B cell (primary cell): ENCODE measurements around the gene CIBAR2. TPM values are rescaled to one million over a fixed set of nuclear protein-coding genes. Genes with fewer than 3 reads are reported as not detected.

Experiments used
- ATAC-seq: fragments of 200-7000 bp; cut with Tn5 transposase; one replicate; pipeline ENCODE4 v1.10.0; 2021; ENCODE audit warnings: low read depth, mild to moderate bottlenecking, moderate number of reproducible peaks, moderate library complexity
- CTCF ChIA-PET: fragments of 350-600 bp; sonication (Branson Sonifier 250); formaldehyde crosslinking; loops from one replicate; lab custom pipeline; 2021; ENCODE audit warnings: antibody characterized with exemption, inconsistent platforms; lab: Charles Lee
- POLR2A ChIA-PET: fragments of 350-600 bp; sonication (Branson Sonifier 250); formaldehyde crosslinking; loops from one replicate; lab custom pipeline; 2021; ENCODE audit warnings: antibody characterized with exemption; lab: Charles Lee
- DNase-seq: peaks from one replicate; pipeline ENCODE4 v3.0.0; 2013
- H2AFZ ChIP-seq: 2 replicates; pipeline ENCODE4 v1.6.1; 2012; ENCODE audit warnings: mild to moderate bottlenecking, low read depth, low read length; ENCODE audit not compliant: insufficient read depth, poor library complexity, severe bottlenecking
- H3K27ac ChIP-seq, 2 donors: 1 replicate in 1 of 2; 2 replicates in 1 of 2; pipeline ENCODE4 v1.5.1; 2012 to 2013; ENCODE audit warnings: low read length in 2 of 2, mild to moderate bottlenecking in 2 of 2, moderate library complexity in 1 of 2
- H3K27me3 ChIP-seq, 4 experiments: fragments of 200-600 bp in 1 of 4; sonication (generic) in 1 of 4; replicated peaks in 1 of 4; 1 replicate in 2 of 4; 2 replicates in 2 of 4; pipeline versions ENCODE4 v1.6.1 to v1.7.0; 2013 to 2016; ENCODE audit warnings: low read length in 3 of 4, mild to moderate bottlenecking in 2 of 4, mixed read lengths in 1 of 4, moderate library complexity in 1 of 4; ENCODE audit not compliant: insufficient read depth in 4 of 4, control insufficient read depth in 3 of 4; ENCODE audit errors: control extremely low read depth in 1 of 4
- H3K36me3 ChIP-seq, 2 experiments: replicated peaks in 1 of 2; 1 replicate in 1 of 2; 2 replicates in 1 of 2; pipeline versions ENCODE4 v1.6.1 to v1.7.1; 2013; ENCODE audit warnings: low read length in 1 of 2; ENCODE audit not compliant: insufficient read depth in 2 of 2, control insufficient read depth in 1 of 2; ENCODE audit errors: control extremely low read depth in 1 of 2, extremely low read depth in 1 of 2
- H3K4me1 ChIP-seq, 2 donors: fragments of 200-600 bp in 1 of 2; sonication (generic) in 1 of 2; 1 replicate in 1 of 2; 2 replicates in 1 of 2; pipeline versions ENCODE4 v1.5.1 to v1.6.1; 2013 to 2017; ENCODE audit warnings: low read length in 2 of 2; ENCODE audit not compliant: control insufficient read depth in 2 of 2, insufficient read depth in 2 of 2
- H3K4me2 ChIP-seq: replicated peaks from 2 replicates; pipeline ENCODE3; 2012; ENCODE audit warnings: mild to moderate bottlenecking, low read depth, low read length; ENCODE audit not compliant: poor library complexity, severe bottlenecking
- H3K4me3 ChIP-seq, 5 experiments: fragments of 200-600 bp in 1 of 5; sonication (generic) in 1 of 5; 1 replicate in 3 of 5; 2 replicates in 2 of 5; pipeline versions ENCODE4 v1.5.1 to v1.7.0; 2011 to 2016; ENCODE audit warnings: low read length in 4 of 5, mild to moderate bottlenecking in 4 of 5, low read depth in 2 of 5, control low read depth in 1 of 5, moderate library complexity in 1 of 5; ENCODE audit not compliant: insufficient read depth in 1 of 5; ENCODE audit errors: control extremely low read depth in 1 of 5, extremely low read depth in 1 of 5
- H3K79me2 ChIP-seq: fragments of 200-600 bp; sonication (generic); one replicate; pipeline ENCODE4 v1.6.0; 2016; ENCODE audit warnings: low read length; ENCODE audit not compliant: control insufficient read depth, insufficient read depth
- H3K9ac ChIP-seq: fragments of 200-600 bp; sonication (generic); 2 replicates; pipeline ENCODE4 v1.6.1; 2017; ENCODE audit warnings: mild to moderate bottlenecking, low read length, moderate library complexity
- H3K9me3 ChIP-seq, 3 donors: one replicate each; pipeline versions ENCODE4 v1.6.1 to v1.7.1; 2013; ENCODE audit warnings: low read length in 2 of 3; ENCODE audit not compliant: control insufficient read depth in 2 of 3, insufficient read depth in 1 of 3; ENCODE audit errors: control extremely low read depth in 1 of 3
- H4K20me1 ChIP-seq: 2 replicates; pipeline ENCODE4 v1.6.0; 2012; ENCODE audit warnings: mild to moderate bottlenecking, low read length; ENCODE audit not compliant: insufficient read depth, control insufficient read depth, poor library complexity, severe bottlenecking
- H3K27ac Mint-ChIP-seq: one replicate; pipeline ENCODE4 v1.8.0; 2021; ENCODE audit warnings: mixed read lengths
- H3K27me3 Mint-ChIP-seq: one replicate; pipeline ENCODE4 v1.8.0; 2021; ENCODE audit warnings: mixed read lengths
- H3K4me1 Mint-ChIP-seq: one replicate; pipeline ENCODE4 v1.8.0; 2021; ENCODE audit warnings: mixed read lengths
- H3K4me3 Mint-ChIP-seq: one replicate; pipeline ENCODE4 v1.8.0; 2021; ENCODE audit warnings: mixed read lengths
- H3K9me3 Mint-ChIP-seq: one replicate; pipeline ENCODE4 v1.8.0; 2022; ENCODE audit warnings: mixed read lengths; ENCODE audit not compliant: insufficient read depth
- EZH2 ChIP-seq: IDR thresholded peaks from 2 replicates; pipeline ENCODE4 v1.6.1; 2012; ENCODE audit warnings: borderline replicate concordance, low read depth, mild to moderate bottlenecking, moderate library complexity, low read length; ENCODE audit not compliant: insufficient read depth, poor library complexity, severe bottlenecking
- WGBS: methylation state at CpG from one replicate; pipeline ENCODE4 v1.1.5; 2013; ENCODE audit warnings: missing lambda C conversion rate; ENCODE audit not compliant: insufficient coverage; 5-methylcytosine and 5-hydroxymethylcytosine counted together
- intact Hi-C: fragments of 100-400 bp; cut with micrococcal nuclease; formaldehyde crosslinking; loops from one replicate; pipeline ENCODE4 v1.10.0; 2022
- polyA plus RNA-seq: library from polyadenylated mRNA; depleted of rRNA; stranded (reverse); fragments of >200 nt; gene quantifications from 2 replicates; pipeline ENCODE4 v1.2.3, GENCODE V29; 2012
- total RNA-seq, 2 donors: library from RNA; stranded (reverse); fragments of 120-200 nt in 1 of 2; gene quantifications; 1 replicate in 1 of 2; 2 replicates in 1 of 2; pipeline versions ENCODE4 v1.2.3 to v1.2.4, GENCODE V29; 2013 to 2022
- TF ChIP-seq, protein P1 (sequence below): fragments of 200-600 bp; IDR thresholded peaks from one replicate; pipeline ENCODE4 v1.8.0; 2022; ENCODE audit warnings: antibody characterized with exemption, mild to moderate bottlenecking

Gene CIBAR2
- total and polyA plus RNA-seq, 2 donors (not counting 1 experiment from before 2014, with no cell fraction given), result not detected

DNA sequence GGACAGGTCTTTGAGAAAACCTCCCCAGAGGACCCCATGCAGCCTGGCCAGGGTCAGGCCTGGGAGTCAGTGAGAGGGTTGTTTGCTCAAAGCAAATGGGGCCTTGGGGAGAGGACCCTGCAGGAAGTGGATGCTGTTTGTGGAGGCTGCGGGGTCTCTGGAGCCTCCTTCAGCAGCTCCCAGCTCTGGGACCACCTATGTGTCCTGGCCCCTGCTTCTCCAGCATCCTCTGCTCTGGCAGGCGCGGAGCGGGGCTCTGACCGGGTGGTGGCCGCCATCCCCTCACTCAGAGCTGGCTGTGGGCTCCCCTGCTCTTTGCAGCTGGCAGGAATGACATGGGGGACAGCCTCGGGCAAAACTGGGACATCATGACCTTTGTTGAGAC is 29.8 kb upstream of the CIBAR2 start:
- ChIA-PET POLR2A (no interaction called here), CTCF (no interaction called here)
- no peak for ATAC-seq
- no peak overlapping the region for H3K27ac Mint-ChIP-seq
- H3K4me1 ChIP-seq, result peaks cover 5 to 8% of the 10 kb centered on the region in 2 donors
- H3K4me2 ChIP-seq, result no peak overlapping the region
- no peaks in the 10 kb centered on the region for H3K9me3 Mint-ChIP-seq
- no peak overlapping the region for H3K4me3 Mint-ChIP-seq
- H3K27ac ChIP-seq, result no peak overlapping the region
- peaks cover 0 to 15% (median 3%) of the 10 kb centered on the region in 4 experiments for H3K27me3 ChIP-seq
- TF ChIP-seq, protein P1, sequence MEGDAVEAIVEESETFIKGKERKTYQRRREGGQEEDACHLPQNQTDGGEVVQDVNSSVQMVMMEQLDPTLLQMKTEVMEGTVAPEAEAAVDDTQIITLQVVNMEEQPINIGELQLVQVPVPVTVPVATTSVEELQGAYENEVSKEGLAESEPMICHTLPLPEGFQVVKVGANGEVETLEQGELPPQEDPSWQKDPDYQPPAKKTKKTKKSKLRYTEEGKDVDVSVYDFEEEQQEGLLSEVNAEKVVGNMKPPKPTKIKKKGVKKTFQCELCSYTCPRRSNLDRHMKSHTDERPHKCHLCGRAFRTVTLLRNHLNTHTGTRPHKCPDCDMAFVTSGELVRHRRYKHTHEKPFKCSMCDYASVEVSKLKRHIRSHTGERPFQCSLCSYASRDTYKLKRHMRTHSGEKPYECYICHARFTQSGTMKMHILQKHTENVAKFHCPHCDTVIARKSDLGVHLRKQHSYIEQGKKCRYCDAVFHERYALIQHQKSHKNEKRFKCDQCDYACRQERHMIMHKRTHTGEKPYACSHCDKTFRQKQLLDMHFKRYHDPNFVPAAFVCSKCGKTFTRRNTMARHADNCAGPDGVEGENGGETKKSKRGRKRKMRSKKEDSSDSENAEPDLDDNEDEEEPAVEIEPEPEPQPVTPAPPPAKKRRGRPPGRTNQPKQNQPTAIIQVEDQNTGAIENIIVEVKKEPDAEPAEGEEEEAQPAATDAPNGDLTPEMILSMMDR, result no peak
- no peak for TF ChIP-seq EZH2
- WGBS, result 92% methylated on average over 6 of the region's 7 CpGs
- peaks cover 1% of the 10 kb centered on the region for H3K4me1 Mint-ChIP-seq
- intact Hi-C loops, result no loop called here
- no peak overlapping the region for H3K9ac ChIP-seq
- no peaks in the 10 kb centered on the region for H3K79me2 ChIP-seq
- no peak for DNase-seq
- peaks cover 0 to 1% (median 0%) of the 10 kb centered on the region in 3 donors for H3K9me3 ChIP-seq
- H3K36me3 ChIP-seq, result no peaks in the 10 kb centered on the region
- H3K27me3 Mint-ChIP-seq, result peaks cover 33% of the 10 kb centered on the region
- no peak overlapping the region for H2AFZ ChIP-seq
- H3K4me3 ChIP-seq, result no peak overlapping the region
- H4K20me1 ChIP-seq, result no peaks in the 10 kb centered on the region

DNA sequence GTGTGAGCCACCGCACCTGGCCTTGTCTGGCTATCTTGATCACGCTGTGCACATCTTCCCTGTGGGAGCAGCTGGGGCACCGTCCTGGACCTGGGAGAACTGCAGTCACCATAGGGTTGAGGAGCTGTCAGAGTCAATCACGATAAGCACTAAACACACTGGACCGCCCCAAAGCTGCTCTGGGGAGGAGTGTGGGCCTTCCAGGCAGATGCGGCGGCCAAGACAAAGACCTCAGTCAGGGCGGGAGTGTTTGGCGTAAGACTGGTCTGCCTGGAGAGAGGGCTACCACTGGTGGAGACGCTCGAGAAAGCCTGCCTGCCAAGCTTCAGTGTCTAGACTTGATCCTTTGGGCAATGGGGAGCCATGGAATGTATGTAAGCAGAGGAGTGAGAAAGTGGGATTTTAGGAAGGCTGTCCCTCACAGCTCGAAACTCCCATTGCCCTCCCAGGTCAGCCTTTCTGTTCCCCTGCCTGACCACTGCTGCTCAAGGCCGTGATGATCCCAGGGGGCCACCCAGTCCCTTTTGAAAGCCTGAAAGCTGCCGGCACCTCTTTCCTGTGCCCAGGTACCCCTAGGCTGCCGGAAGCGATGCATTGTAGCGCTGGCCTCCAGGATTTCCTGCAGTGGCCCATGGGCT is 29.3 kb upstream of the CIBAR2 start:
- Histone ChIP-seq H3K79me2 (no peaks in the 10 kb centered on the region), H3K4me3 (no peak overlapping the region), H3K9ac (no peak overlapping the region), H3K27me3 (peaks cover 0 to 20% (median 5%) of the 10 kb centered on the region in 4 experiments), H3K4me1 (peaks cover 9% of the 10 kb centered on the region in 2 donors), H2AFZ (no peak overlapping the region), H3K9me3 (peaks cover 0 to 6% (median 0%) of the 10 kb centered on the region in 3 donors), H3K4me2 (no peak overlapping the region), H3K36me3 (no peaks in the 10 kb centered on the region), H4K20me1 (no peaks in the 10 kb centered on the region), H3K27ac (no peak overlapping the region)
- H3K9me3 Mint-ChIP-seq, result no peaks in the 10 kb centered on the region
- TF ChIP-seq EZH2, result no peak
- TF ChIP-seq, protein P1, result no peak
- intact Hi-C loops, result no loop called here
- H3K27me3 Mint-ChIP-seq, result peaks cover 37% of the 10 kb centered on the region
- ATAC-seq (no peak), DNase-seq (no peak)
- CTCF ChIA-PET, result no interaction called here
- H3K4me1 Mint-ChIP-seq, result peaks cover 4% of the 10 kb centered on the region
- no peak overlapping the region for H3K4me3 Mint-ChIP-seq
- POLR2A ChIA-PET, result no interaction called here
- WGBS, result 88% methylated on average over 17 of the region's 17 CpGs
- no peak overlapping the region for H3K27ac Mint-ChIP-seq
